HG03439 (cell line): Measurements from ENCODE around the gene ABLIM1.

Experiments
- ATAC-seq: cut with Tn5 transposase; IDR thresholded peaks from one replicate; pipeline ENCODE4 v1.9.1; 2021; ENCODE audit warnings: mild to moderate bottlenecking, moderate library complexity; ENCODE audit not compliant: unreplicated experiment

ABLIM1 gene

DNA sequence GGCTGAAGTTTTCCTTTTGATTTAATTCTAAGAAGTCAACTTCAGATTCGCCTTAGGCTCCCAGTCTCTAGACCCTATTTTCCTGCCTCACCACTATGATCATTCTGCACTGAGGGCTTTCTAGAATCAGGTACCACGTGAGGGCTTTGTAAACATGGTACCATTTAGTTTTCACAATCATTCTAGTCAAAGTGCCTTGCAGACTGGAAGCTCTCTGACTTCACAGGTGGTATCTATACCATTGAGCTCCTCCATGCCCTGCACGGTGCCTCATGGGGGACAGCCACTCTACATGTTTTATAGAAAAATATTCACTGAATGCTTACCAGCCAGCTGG is 106.5 kb downstream of the ABLIM1 start:
- no peak for ATAC-seq

GRCh38 chr10:114550756-114551635 is 107.1 kb downstream of the ABLIM1 start:
- ATAC-seq: no peak

GRCh38 chr10:114548662-114549061 is 109.4 kb downstream of the ABLIM1 start:
- ATAC-seq: no peak

DNA sequence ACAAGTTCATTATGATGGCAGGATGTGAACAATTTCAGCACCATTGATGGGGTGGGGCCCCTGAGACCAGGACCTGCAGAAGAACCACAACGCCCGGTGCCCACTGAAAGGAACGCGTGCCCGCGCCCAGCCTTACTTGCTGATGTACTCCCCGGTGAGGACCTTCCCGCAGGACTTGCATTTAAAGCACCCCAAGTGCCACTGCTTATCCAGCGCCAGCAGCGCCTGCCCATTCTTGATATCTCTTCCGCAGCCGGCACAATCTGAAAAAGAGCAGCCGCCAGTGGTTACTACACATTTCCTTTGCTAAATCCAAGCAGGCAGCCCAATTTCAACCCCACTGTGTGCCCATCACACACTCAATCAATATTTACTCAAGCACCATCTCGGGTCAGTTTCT is 110.6 kb downstream of the ABLIM1 start:
- no peak for ATAC-seq

DNA sequence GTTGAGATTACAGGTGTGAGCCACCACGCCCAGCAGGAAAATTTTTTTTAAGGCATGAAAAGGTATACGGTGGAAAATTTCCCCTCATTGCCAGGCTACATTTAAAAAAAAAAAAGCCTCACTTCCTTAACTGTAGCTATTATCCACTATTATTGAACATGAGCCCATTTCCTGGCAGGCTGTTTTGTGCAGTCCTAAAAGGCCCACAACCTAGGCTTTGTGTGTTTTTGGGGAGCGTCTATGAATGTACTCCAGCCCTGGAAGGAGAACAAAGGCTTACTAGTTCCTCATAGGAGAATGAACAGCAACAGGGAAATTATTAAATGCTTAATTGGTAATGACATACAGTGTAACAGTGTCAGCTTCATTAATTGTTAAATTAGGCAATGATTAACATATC is 111.0 kb downstream of the ABLIM1 start:
- ATAC-seq: no peak

- ATAC-seq: no peak
Measured at GRCh38 chr10:114545819-114546218, 112.3 kb downstream of the ABLIM1 start.

DNA sequence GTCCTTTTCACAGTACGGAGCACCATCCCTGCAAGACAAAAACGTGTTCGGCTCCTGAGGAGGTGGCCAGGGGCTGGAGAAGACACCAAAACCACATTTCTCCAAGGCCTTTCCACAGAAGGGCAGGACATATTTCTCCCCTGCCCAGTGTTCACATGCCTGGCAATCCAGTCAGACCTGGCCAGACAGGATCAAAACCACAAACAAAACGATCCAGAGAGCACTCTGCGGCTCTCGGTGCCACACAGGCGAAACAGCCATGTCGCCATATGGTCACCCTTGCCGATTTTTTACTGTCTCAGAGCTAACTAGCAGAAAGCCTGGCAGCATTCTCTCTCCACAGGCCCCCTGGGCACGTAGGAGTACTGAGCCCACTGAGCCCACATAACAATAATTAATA is 113.0 kb downstream of the ABLIM1 start:
- no peak for ATAC-seq

GRCh38 chr10:114544045-114544659 is 113.9 kb downstream of the ABLIM1 start:
- ATAC-seq: peak; percentile 93

DNA sequence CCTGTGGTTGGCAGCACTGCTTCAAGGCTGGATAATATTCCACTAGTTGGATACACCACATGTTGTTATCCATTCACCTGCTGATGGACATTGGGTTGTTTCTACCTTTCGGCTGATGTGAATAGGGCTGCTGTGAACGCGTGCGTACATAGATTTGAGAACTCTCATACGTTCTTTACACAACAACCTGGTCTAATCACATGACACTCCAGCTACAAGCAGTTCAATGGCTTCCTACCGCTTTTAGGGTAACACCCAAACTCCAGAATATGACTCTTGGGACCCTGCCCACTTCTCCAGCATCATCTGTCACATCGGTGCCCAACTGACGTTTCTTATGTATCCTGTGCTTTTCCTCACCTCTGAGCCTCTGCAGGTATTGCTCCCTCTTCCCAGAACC is 114.6 kb downstream of the ABLIM1 start:
- ATAC-seq: no peak

GRCh38 chr10:114542373-114542772 is 115.7 kb downstream of the ABLIM1 start:
- no peak for ATAC-seq

DNA sequence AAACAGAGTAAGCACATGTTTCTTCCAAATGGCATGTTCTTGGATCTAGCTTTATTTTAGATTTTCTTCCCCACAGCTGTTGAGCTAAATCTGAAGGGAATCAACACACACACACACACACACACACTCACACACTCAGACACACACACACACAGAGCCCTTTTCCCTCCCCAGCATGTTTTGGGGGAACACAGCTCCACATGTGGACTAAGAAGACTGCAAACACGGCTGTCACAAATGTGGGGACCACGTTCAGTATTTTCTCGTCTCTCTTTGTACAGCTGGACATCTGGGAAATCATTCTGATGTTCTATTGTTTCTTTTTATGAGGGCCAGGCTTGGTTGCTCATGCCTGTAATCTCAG is 116.3 kb downstream of the ABLIM1 start:
- no peak for ATAC-seq

DNA sequence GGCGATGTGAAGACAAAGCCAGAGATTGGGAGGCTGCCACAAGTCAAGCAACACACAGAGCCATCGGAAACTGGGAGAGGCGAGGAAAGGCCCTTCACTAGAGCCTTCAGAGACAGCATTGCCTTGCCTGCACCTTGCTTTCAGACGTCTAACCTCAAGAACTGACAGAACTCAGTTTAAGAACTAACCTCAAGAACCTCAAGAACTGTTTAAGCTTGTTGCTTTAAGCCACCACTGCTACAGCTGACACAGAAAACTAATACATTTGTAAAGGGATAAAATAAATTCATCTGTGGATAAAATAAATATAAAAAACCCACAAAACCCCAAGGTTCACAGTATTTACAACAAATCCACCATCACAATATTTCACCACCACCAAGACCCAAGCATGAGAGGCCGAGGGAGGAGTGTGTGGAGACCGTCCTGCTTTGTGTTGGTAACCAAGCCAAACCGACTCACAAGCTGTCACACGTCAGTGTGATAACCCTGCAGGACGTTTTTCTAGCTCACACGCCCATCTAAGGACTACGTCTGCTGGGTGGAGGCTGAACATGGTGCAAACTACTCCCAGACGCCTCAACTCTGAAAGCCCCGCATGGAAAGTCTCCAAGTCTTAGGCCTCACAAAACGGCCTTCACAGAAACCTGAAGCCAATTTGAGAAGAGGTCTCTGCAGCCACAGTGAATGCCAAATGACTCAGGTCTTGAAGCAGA is 116.8 kb downstream of the ABLIM1 start:
- no peak for ATAC-seq

GRCh38 chr10:114540236-114540635 is 117.8 kb downstream of the ABLIM1 start:
- no peak for ATAC-seq

DNA sequence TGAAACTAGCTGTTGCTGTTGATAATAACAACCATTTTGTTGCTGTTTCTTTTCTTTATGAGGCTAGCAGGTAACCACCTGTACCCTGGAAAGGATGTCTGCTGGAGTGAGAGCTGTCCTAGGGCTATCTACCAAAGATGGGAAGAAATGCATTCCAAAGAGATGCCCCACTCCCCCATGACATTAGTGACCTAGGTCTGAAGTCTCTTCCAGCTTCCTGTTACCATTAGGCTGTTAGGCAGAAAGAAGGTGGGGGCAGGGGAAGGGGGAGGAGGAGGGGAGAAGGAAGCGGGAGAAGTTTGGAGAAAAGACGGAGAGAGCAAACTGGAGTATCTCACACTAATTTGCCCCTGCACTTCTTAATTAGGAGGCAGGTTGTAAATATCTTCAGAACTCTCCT is 118.5 kb downstream of the ABLIM1 start:
- no peak for ATAC-seq

- ATAC-seq: no peak
Measured at GRCh38 chr10:114538181-114538906, 119.7 kb downstream of the ABLIM1 start.

DNA sequence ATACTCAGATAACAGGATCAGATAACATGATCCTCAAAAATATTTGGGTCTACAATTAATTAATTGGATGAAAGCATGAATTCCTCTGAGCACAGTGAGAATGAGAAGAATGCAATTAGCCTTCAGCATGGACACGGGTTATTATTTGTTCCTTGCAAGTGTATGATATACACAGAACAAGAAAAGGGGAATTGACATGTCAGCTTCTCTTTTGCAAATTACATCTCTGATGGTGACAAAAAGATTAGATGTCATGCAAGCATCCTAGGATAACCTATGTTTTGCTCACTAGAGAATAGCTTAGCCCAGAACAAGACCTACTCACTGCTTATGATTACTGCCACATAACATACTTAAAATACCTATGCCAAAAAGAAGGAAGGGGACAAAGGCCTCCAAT is 120.3 kb downstream of the ABLIM1 start:
- no peak for ATAC-seq

DNA sequence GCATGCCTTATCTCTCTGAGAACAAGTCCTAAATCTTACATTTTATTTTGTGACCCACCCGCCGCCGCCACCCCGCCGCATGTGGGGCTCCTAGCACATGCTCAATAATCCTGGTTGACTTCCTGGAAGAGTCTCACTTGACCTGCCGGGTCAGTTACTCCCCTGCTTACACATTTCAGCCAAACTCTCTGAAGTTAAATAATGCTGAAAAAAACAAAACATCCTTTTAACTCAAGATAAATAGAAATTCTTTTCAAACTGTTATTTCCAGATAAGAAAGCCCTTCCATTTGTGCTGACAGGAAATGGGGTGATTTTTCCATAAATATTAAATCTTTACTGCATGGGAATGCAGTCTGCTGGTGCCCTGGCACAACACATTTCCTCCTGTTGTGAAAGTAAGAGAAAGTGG is 123.5 kb downstream of the ABLIM1 start:
- no peak for ATAC-seq

GRCh38 chr10:114532226-114532625 is 125.8 kb downstream of the ABLIM1 start:
- ATAC-seq: no peak

- ATAC-seq: peak; percentile 95
Measured at GRCh38 chr10:114526504-114527238, 131.4 kb downstream of the ABLIM1 start.

DNA sequence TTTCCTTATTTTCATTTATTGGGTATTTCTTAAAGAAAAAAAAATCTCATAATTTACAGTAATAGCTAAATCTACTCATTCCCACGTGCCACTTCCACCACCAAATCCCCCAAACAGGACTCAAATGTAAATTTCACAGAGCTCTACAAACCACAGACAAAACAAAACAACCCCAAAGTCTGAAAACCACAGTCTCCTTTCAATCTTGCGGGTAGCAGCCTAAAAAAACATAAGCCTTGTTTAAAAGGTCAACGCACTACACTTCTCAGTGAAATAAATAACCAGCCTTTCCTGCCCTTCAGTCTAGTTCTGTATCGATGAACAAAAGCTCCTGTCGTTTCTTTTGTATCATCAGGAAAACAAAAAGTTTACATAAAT is 132.0 kb downstream of the ABLIM1 start:
- ATAC-seq: peak; percentile 49
